Suprapubic skin (tissue), 3 donors: ENCODE measurements around the gene CDS2.
"Not testable (repeated sequence)": the region's sequence is repeated elsewhere in the genome, so short reads cannot be mapped to it uniquely, and the experiment has no call there.

Source experiments
- CTCF ChIP-seq, 2 donors: fragments of 200-600 bp in 1 of 2; fragments of 450-650 bp in 1 of 2; sonication (generic) in 1 of 2; IDR thresholded peaks; one replicate each; pipeline ENCODE4 v1.5.1; 2016 to 2019; ENCODE audit warnings: antibody characterized with exemption in 2 of 2, mild to moderate bottlenecking in 1 of 2, moderate library complexity in 1 of 2
- EP300 ChIP-seq: sonication (generic); formaldehyde crosslinking; IDR thresholded peaks from one replicate; pipeline ENCODE4 v1.6.1; 2017; ENCODE audit warnings: antibody characterized with exemption

GRCh38 chr20:5099009-5099408, 27.8 kb upstream of the CDS2 start:
- TF ChIP-seq CTCF (IDR thresholded peaks at IDR 0.05); EP300: not testable (repeated sequence)
